Right lobe of liver (tissue), 6 donors: ENCODE measurements around the gene LCTL. TPM values are rescaled to one million over a fixed set of nuclear protein-coding genes. Genes with fewer than 3 reads are reported as not detected.

ENCODE experiments used
- ATAC-seq, 4 donors: fragments of 200-7000 bp; cut with Tn5 transposase; one replicate each; pipeline ENCODE4 v1.9.1; 2020; ENCODE audit warnings: mild to moderate bottlenecking in 4 of 4, moderate library complexity in 4 of 4
- DNase-seq, 3 donors: peaks; one replicate each; pipeline ENCODE4 v3.0.0-alpha.2; 2020
- H3K27ac ChIP-seq, 3 donors: fragments of 200-600 bp; one replicate each; pipeline ENCODE4 v1.8.0; 2022
- H3K27me3 ChIP-seq, 2 donors: fragments of 200-600 bp; one replicate each; pipeline ENCODE4 v1.8.0; 2022
- H3K36me3 ChIP-seq, 4 donors: fragments of 200-600 bp; sonication (generic) in 1 of 4; one replicate each; pipeline versions ENCODE4 v1.5.1 to v1.8.0; 2017 to 2022; ENCODE audit warnings: control low read depth in 1 of 4
- H3K4me1 ChIP-seq, 4 donors: fragments of 200-600 bp; sonication (generic) in 1 of 4; one replicate each; pipeline versions ENCODE4 v1.5.1 to v1.8.0; 2017 to 2022; ENCODE audit warnings: control low read depth in 1 of 4
- H3K4me3 ChIP-seq, 3 donors: fragments of 200-600 bp; one replicate each; pipeline ENCODE4 v1.8.0; 2022
- H3K9me3 ChIP-seq, 4 donors: fragments of 200-600 bp; sonication (generic) in 1 of 4; one replicate each; pipeline versions ENCODE4 v1.5.1 to v1.8.0; 2017 to 2022; ENCODE audit warnings: control low read depth in 1 of 4
- POLR2A ChIP-seq: fragments of 450-650 bp; IDR thresholded peaks from one replicate; pipeline ENCODE4 v1.6.1; 2017; ENCODE audit warnings: antibody characterized with exemption, mild to moderate bottlenecking
- WGBS: methylation state at CpG from one replicate; pipeline ENCODE4 v1.1.6; 2018; ENCODE audit warnings: low coverage, low lambda C conversion rate; ENCODE audit not compliant: insufficient coverage; ENCODE audit errors: missing lambda C conversion rate; 5-methylcytosine and 5-hydroxymethylcytosine counted together
- intact Hi-C, 2 donors: fragments of 100-400 bp; cut with DNase I; formaldehyde crosslinking; loops; one replicate each; pipeline versions ENCODE4 v1.11.2 to v1.14.1; 2022
- total RNA-seq, 6 experiments: library from RNA; depleted of rRNA in 2 of 6; stranded (reverse); fragments of >200 nt in 2 of 6; fragmentation: NEBNext Ultra II Directional in 3 of 6; extraction: Animal tissue kit (Norgen Biotek cat#: 25700) in 3 of 6; gene quantifications; one replicate each; pipeline versions ENCODE4 v1.1.0 to v1.2.4, GENCODE V29; 2016 to 2023
- TF ChIP-seq, protein P1 (sequence below), 4 donors: fragments of 200-600 bp in 3 of 4; fragments of 450-650 bp in 1 of 4; IDR thresholded peaks; one replicate each; pipeline versions ENCODE4 v1.5.1 to v1.8.0; 2016 to 2022; ENCODE audit warnings: antibody characterized with exemption in 4 of 4, mild to moderate bottlenecking in 2 of 4
- donor health status: DM: no; HTN: yes; CAD: no.
- donor health status: DM: no; HTN: no; CAD: no.
- donor health status: DM: no; HTN: no; CAD: no.
- donor health status: DM: no; HTN: yes; CAD: no.
- donor health status: DM: no; HTN: yes; CAD: no.

LCTL gene
- total RNA-seq, 6 experiments from 2014 or later, result not detected

DNA sequence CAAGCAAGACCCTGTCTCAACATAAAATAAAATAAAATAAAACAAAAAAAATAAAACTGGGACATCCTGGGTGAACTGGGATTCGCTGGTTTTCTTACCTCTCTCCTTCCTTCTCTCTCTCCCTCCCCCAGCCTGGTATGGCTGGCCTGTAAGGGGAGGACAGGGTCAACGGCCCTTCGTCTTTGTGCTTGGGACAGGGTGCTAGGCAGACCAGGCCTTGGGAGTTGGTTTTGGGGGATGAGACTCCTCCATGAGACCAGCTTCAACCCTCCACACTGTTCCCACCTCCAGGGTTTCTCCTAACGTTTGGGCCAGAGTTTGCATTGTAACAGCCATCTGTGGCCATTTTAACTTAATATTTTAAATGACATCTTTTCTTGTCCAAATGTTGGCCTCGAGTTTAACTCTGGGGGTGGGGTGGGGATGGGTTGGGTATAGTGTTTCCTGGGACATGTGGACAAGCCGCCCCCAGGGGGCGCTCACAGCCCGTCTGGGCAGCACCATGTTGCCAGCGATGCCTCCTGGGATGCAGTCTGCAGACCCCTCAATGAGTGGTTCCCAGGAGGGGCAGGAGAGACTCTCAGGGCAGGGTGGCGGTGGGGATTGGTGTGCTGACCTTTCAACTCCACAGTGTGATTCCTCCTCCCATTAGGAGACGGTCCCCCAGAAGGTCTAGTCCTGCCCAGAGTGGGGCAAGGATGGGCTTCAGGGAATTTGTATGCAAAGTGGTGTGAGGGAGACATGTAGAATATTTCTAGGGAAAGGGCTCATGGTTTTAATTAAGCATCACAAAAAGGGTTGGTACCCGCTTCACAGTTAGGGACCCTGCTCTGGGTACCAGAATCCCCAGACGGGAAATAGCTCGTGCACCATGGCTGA, 37.7 kb upstream of the LCTL start:
- H3K27ac ChIP-seq, result no peak overlapping the region
- H3K36me3 ChIP-seq, result no peaks in the 10 kb centered on the region
- no peaks in the 10 kb centered on the region for H3K4me1 ChIP-seq
- no peaks in the 10 kb centered on the region for H3K27me3 ChIP-seq
- WGBS, result 50% methylated on average over 10 of the region's 14 CpGs
- TF ChIP-seq POLR2A, result no peak
- TF ChIP-seq, protein P1, sequence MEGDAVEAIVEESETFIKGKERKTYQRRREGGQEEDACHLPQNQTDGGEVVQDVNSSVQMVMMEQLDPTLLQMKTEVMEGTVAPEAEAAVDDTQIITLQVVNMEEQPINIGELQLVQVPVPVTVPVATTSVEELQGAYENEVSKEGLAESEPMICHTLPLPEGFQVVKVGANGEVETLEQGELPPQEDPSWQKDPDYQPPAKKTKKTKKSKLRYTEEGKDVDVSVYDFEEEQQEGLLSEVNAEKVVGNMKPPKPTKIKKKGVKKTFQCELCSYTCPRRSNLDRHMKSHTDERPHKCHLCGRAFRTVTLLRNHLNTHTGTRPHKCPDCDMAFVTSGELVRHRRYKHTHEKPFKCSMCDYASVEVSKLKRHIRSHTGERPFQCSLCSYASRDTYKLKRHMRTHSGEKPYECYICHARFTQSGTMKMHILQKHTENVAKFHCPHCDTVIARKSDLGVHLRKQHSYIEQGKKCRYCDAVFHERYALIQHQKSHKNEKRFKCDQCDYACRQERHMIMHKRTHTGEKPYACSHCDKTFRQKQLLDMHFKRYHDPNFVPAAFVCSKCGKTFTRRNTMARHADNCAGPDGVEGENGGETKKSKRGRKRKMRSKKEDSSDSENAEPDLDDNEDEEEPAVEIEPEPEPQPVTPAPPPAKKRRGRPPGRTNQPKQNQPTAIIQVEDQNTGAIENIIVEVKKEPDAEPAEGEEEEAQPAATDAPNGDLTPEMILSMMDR (IDR thresholded peaks at IDR 0.05), result peak; percentile 83 to 90 (median 84)
- DNase-seq (peak; percentile 74 to 80 (median 75)), ATAC-seq (peak; percentile 90 to 95 (median 94))
- intact Hi-C loops, result loop anchor here (5.0 to 10.0 kb wide), 4 partner anchors 91 to 254 kb away; no protein-coding TSS in a partner anchor
- H3K4me3 ChIP-seq, result no peak overlapping the region
- H3K9me3 ChIP-seq, result no peaks in the 10 kb centered on the region

DNA sequence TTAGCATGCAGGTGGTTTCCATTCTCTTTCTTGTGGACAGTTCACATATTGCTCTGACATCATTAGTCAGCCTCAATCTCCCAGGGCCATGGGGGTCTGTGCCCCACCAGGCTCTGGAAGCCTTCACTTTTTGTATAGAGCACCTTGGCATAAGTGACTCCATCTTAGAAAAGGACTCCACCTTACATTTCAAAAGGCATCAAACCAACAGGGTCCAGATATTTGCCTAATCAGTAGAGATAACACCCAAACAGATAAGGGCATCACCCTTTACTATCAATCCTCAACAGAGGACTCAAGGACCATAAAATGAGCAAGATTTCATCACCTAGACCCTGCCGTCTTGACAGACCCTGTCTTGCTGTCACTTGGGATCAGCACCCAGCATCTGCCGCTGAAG, 35.7 kb upstream of the LCTL start:
- intact Hi-C loops, result loop anchor here (5.0 to 10.0 kb wide), 4 partner anchors 93 to 256 kb away; no protein-coding TSS in a partner anchor
- Histone ChIP-seq H3K4me1 (no peaks in the 10 kb centered on the region), H3K9me3 (no peaks in the 10 kb centered on the region), H3K27me3 (no peaks in the 10 kb centered on the region), H3K27ac (no peak overlapping the region), H3K4me3 (no peak overlapping the region), H3K36me3 (no peaks in the 10 kb centered on the region)
- no peak for ATAC-seq
- TF ChIP-seq, protein P1 (IDR thresholded peaks at IDR 0.05), result no peak
- no peak for TF ChIP-seq POLR2A
- 36% methylated on average over 2 of the region's 2 CpGs for WGBS
- peak in 1 of 3 donors; percentile 5 for DNase-seq

DNA sequence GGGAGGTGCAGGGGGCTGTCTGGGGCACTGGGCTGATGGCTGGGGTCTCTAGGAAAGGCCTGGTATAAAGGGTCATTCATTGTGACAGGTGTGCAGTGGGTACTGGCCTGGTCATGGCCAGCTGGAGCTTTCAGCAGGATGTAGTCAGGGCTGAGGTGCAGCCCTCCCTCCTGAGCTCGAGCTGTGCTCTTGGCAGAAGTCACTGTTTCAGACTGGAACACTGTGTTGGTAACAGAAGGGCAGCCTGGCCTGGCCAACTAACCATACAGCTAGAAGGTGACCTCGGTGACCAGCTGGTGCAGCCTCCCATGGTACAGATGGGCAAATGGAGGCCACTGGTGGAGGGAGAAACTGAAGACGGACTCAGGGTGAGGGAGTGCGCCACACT, 34.4 kb upstream of the LCTL start:
- H3K4me3 ChIP-seq, result no peak overlapping the region
- no peaks in the 10 kb centered on the region for H3K36me3 ChIP-seq
- DNase-seq (peak in 1 of 3 donors; percentile 24), ATAC-seq (peak in 1 of 4 donors; percentile 27)
- WGBS, result no CpG with 5 or more reads among the region's 4 CpGs
- TF ChIP-seq POLR2A, result no peak
- TF ChIP-seq, protein P1 (IDR thresholded peaks at IDR 0.05), result no peak
- H3K4me1 ChIP-seq, result no peaks in the 10 kb centered on the region
- H3K9me3 ChIP-seq, result no peaks in the 10 kb centered on the region
- no peaks in the 10 kb centered on the region for H3K27me3 ChIP-seq
- H3K27ac ChIP-seq, result no peak overlapping the region
- intact Hi-C loops, result loop anchor here (5.0 to 10.0 kb wide), 4 partner anchors 95 to 257 kb away; no protein-coding TSS in a partner anchor

DNA sequence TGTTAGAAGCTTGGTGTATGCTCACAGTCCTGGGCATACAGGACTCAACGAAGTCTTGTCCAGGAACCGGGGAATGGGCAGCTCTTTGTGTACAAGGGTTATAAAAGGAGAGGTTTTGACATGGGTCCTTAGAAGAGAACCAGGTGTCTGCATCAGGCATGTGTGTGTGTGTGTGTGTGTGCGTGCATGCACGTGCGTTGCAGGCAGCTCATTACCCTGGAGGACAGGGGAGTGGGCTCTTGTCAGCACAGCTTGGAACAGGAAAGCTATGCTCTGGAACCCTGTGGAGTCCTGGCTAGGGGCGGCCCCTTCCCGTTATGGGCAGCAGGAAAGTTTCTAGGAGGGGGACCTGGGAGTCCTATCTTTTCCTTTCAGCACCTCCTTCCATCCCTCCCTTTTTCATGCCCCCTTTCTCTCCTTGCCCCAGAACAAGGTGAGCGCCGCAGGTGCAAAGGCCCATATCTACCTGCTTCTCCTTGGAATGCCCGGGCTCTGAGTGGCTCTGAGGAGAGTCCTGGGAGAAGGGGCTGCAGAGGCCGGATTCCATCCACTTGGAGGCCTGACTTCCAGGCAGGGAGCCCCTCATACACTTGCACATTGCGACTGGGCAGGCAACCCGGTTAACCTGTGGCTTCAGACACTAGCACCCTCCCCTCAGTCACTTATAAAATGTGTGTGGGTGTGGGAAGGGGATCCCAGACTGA, 33.9 kb upstream of the LCTL start:
- intact Hi-C loops, result loop anchor here (5.0 to 10.0 kb wide), 4 partner anchors 95 to 258 kb away; no protein-coding TSS in a partner anchor
- H3K4me3 ChIP-seq, result no peak overlapping the region
- H3K4me1 ChIP-seq, result no peaks in the 10 kb centered on the region
- H3K27me3 ChIP-seq, result no peaks in the 10 kb centered on the region
- WGBS, result 93% methylated on average over 4 of the region's 13 CpGs
- DNase-seq (peak in 1 of 3 donors; percentile 39), ATAC-seq (no peak)
- TF ChIP-seq, protein P1 (IDR thresholded peaks at IDR 0.05), result no peak
- no peak for TF ChIP-seq POLR2A
- no peaks in the 10 kb centered on the region for H3K36me3 ChIP-seq
- H3K9me3 ChIP-seq, result no peaks in the 10 kb centered on the region
- H3K27ac ChIP-seq, result no peak overlapping the region
